Measurements from ENCODE around the gene EGFL7. TPM values are rescaled to one million over a fixed set of nuclear protein-coding genes. Genes with fewer than 3 reads are reported as not detected.
A peak's percentile ranks its signal among the peaks of the same experiment; 100 is the strongest.

EGFL7 gene
- total and polyA plus RNA-seq, 10 of the 15 experiments (the other 5 are each of a cell fraction or from before 2014, with no cell fraction given), result 0.06 to 0.46 (median 0.19) TPM; not detected in 5

GRCh38 chr9:136700959-136701667, 38.4 kb downstream of the EGFL7 start (continued):
- TF ChIP-seq RCOR1 (conservative IDR thresholded peaks at IDR 0.05; ENCODE audit: low read depth, low read length) (no peak), PRDM15 (CRISPR knock-in tag; IDR thresholded peaks at IDR 0.05) (no peak)

GRCh38 chr9:136701668-136702053, 38.9 kb downstream of the EGFL7 start:
- no peaks in the 10 kb centered on the region; a peak in 1 of 4 replicates for H3K27me3 ChIP-seq (replicated peaks in 1 of 2; ENCODE audit: control insufficient read depth in 2 of 2, insufficient read depth in 2 of 2, low read length in 1 of 2)
- no TSS peak for BruUV-seq (replicated peaks)
- RAD21 ChIA-PET (ENCODE audit: unreplicated experiment), result interaction anchor here (1.1 to 1.5 kb wide), 2 partner anchors 25 to 65 kb away, joined by 4 to 6 read pairs; no protein-coding TSS in a partner anchor
- H2AFZ ChIP-seq (ENCODE audit: control insufficient read depth, low read depth, low read length), result peak overlapping the region; percentile 52; the same call in 1 of the 2 replicates
- ATAC-seq (peak; percentile 10), DNase-seq (ENCODE audit: low read depth, low spot score) (no peak), FAIRE-seq (no peak)
- no peaks in the 10 kb centered on the region for H3K79me2 ChIP-seq (ENCODE audit: control insufficient read depth, insufficient read depth, low read length)
- POLR2A ChIA-PET, result no interaction called here
- no peaks in the 10 kb centered on the region for H3K9me3 ChIP-seq (replicated peaks; ENCODE audit: control insufficient read depth, insufficient read depth, low read length)
- no peak overlapping the region for H3K9ac ChIP-seq (ENCODE audit: control insufficient read depth, insufficient read depth, low read length)
- H3K4me2 ChIP-seq (ENCODE audit: control insufficient read depth, insufficient read depth), result peak overlapping the region; percentile 100
- H3K36me3 ChIP-seq (ENCODE audit: control insufficient read depth in 2 of 2, insufficient read depth in 2 of 2, low read length in 1 of 2), result no peaks in the 10 kb centered on the region
- in situ Hi-C loops (cut with MboI) (no loop called here), intact Hi-C loops (cut with micrococcal nuclease; ENCODE audit: unreplicated experiment) (no loop called here)
- 0 out of 4 replicates have a peak, but pooled peaks of 1 of the 2 experiments have one; percentile 17 for TF ChIP-seq IKZF2 (IDR thresholded peaks at IDR 0.05)
- TF ChIP-seq YBX1 (IDR thresholded peaks at IDR 0.05), result no peak
- no peak for TF ChIP-seq E2F8 (IDR thresholded peaks at IDR 0.05; ENCODE audit: low read depth, partially characterized antibody)
- no peak for TF ChIP-seq LARP7 (IDR thresholded peaks at IDR 0.05)
- 0 out of 2 replicates have a peak, but pooled peaks have one; percentile 4 for TF ChIP-seq BACH1 (IDR thresholded peaks at IDR 0.05; ENCODE audit: borderline replicate concordance)
- no peak for TF ChIP-seq MXI1 (IDR thresholded peaks at IDR 0.05; ENCODE audit: low read depth, low read length)
- no peak for TF ChIP-seq EZH2 (IDR thresholded peaks at IDR 0.05; ENCODE audit: borderline replicate concordance, control insufficient read depth, low read depth, low read length)
- no peak for TF ChIP-seq E2F4 (IDR thresholded peaks at IDR 0.05; ENCODE audit: low read depth, low read length)
- CTCF ChIA-PET, result interaction anchor here (1.1 to 3.5 kb wide), 4 partner anchors 15 to 29 kb away, joined by 3 to 16 read pairs (median 10); no protein-coding TSS in a partner anchor
- H4K20me1 ChIP-seq (ENCODE audit: control insufficient read depth, insufficient read depth), result no peaks in the 10 kb centered on the region
- 42% methylated on average over 10 of the region's 10 CpGs for WGBS (ENCODE audit: insufficient coverage, insufficient replicate concordance, low lambda C conversion rate, missing lambda C conversion rate)
- H3K4me3 ChIP-seq, result peak overlapping the region; percentile 48; the same call in 1 of the 2 replicates
- SMC1A ChIA-PET (ENCODE audit: uncharacterized antibody, unreplicated experiment), result interaction anchor here (1.6 kb wide), 1 partner anchor 11 kb away, joined by 3 read pairs; no protein-coding TSS in a partner anchor
- H3K4me1 ChIP-seq (ENCODE audit: control insufficient read depth, insufficient read depth, low read length), result peaks cover 24% of the 10 kb centered on the region
- H3K27ac ChIP-seq (ENCODE audit: control insufficient read depth, insufficient read depth), result no peak overlapping the region

Measured in GM12878 (cell line).